ENCODE results near the gene SIDT2.
"Not testable (repeated sequence)": the region's sequence is repeated elsewhere in the genome, so short reads cannot be mapped to it uniquely, and the experiment has no call there.

SIDT2 gene

DNA sequence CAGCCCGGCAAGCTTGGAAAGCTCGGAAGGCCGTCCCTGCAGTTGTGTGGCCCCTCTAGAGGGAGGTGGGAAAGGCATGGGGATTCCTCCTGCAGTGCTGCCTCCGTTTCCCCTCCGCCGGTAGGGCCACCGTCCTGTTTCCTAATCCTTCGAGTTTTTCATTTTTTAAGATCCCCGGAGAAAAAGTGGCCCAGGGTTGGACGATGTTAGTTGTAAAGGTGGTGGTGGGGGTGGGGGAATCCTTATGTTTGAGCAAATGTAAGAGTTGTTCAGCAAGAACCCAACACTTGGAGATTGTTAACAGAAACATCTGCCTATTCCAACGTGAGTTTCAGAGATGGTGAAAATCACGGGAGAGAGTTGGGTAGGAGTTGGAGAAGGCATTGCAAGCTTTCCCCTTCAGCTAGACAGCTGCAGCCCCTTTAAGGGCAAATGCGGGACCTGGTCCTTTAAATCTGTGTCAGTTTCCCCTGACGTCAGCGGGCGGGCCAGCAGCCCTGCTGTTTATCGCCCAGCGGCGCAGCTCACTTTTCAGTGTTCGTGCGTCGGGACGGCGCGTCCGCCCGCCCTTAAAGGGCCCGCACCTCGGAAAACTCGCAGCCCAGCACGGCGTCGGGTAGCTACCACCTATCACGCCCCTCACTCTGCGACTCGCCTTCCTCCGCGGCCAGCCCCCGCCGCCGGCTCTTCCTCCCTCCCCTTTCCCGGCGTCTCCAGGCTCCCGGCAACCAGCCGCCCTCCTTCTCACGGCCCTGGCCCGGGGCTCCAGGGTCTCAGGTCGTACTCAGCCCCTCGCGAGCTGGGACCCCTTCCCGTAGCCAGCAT lies at the start of gene SIDT2:
Gene SIDT2 (plus strand): TSS at position 534 of the 825 bp plus-strand sequence. CDS start 521 bp downstream, outside the sequence.
- DNase-seq = peak; percentile 90

DNA sequence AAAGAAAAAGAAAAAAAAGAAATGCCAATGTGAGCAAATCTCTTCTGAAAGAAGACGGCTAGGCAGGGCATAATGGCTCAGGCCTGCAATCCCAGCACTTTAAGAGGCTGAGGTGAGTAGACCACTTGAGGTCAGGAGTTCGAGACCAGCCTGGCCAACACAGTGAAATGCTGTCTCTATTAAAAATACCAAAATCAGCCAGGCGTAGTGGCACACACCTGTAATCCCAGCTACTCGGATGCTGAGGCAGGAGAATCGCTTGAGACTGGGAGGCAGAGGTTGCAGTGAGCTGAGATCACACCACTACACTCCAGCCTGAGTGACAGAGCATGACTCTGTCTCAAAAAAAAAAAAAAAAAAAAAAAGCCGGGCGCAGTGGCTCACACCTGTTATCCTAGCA lies 48.1 kb upstream of the SIDT2 start:
- not testable (repeated sequence) for DNase-seq

DNA sequence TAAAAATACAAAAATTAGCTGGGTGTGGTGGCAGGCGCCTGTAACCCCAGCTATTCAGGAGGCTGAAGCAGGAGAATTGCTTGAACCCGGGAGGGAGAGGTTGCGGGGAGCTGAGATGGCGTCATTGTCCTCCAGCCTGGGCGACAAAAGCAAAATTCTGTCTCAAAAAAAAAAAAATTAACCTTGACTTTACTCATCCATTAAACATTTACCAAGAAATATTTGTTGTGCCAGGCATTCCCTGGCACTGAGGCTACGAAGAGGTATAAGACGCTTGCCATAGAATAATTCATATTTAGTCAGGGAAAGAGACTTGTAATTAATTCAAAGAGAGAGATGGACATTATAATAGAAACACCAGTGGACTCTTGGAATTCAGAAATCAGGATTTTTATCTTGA lies 47.7 kb upstream of the SIDT2 start:
- DNase-seq = no peak

DNA sequence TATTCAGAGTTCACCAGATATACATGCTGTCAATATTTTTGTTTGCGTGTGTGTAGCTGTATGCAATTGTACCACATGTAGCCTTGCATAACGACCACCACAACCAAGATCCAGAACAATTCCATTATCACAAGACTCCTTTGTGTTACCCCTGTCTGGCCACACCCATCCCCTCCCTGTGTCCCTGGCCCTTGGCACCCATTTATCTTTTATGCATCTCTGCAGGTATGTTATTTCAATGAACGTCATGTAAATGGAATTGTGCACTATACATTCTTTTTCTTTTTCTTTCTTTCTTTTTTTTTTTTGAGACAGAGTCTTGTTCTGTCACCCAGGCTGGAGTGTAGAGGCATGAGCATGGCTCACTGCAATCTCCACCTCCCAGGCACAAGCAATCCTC lies 44.1 kb upstream of the SIDT2 start:
- DNase-seq = no peak

DNA sequence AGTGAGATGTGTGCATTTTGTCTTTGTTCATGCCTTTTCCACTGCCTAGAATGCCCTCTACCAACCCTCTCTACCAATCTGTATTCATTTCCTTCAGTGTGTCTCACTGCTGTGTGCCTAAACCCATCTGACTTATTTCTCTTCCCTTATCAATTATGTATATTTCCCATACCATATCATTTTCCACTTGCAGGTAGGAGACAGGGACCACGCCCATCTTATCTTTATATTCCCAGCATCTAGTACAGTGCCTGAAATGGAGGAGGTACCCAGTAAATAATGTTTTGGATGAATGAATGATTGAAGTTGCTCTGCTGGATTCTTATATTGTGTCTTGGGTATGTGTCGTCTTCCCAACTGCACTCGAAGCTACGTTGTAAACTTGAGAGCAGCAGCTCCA lies 43.6 kb upstream of the SIDT2 start:
- DNase-seq = not testable (repeated sequence)

DNA sequence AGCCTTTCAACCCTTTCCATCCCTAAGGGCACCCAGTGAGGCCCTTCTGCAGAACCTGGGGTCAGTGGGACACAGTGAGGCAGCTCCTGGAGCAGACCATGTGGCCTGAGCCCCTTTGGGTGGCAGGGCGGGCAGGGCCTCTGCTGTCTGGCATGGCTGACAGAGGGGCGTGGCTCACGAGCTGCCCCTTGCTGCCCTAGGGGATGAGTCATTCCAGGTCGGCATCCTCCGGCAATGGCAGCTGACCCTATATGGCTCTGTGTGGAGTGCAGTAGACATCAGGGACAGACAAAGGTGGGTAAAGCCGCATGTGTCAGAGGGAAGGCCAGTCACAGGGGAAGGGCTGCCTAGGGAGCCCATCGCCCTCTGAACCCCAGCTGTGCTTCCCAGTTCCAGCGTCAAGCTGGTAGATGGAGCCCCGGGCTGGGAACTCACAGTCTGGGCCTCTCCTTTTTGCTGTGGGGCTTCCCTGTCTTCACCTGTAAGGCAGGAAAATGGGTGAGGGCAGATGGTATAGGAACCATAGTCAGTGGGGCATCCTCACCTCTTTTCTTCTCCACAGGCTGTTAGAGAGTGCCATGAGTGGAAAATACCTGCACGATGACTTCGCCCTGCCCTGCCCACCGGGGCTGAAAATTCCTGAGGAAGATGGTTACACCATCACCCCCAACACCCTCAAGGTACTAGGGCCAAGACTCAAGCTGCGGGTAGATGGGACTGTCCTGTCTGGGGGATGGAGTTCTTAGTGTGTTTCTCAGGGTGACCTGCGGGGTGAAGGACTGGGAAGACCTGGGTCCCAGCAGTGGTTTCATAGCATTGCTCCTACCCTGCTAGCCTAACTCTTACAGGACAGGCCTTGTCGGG lies 41.1 kb upstream of the SIDT2 start:
- DNase-seq = not testable (repeated sequence)

DNA sequence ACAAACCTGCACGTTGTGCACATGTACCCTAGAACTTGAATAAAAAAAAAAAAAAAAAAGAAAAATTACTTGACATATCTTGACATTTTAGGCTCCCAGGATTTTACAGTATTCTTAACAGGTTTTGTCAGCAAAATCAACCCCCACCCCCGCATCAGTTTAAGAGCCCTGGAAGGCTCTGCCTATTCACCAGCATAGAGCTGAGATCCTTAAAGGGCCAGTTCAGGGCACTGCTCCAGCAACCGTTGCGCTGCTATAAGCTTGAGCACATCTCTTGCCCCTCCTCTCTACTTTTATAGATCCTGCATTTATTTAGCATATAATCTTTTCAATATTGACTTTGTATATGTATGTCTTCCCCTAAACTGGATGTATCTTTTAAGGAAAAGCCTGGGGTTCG lies 35.2 kb upstream of the SIDT2 start:
- peak; percentile 19 for DNase-seq

DNA sequence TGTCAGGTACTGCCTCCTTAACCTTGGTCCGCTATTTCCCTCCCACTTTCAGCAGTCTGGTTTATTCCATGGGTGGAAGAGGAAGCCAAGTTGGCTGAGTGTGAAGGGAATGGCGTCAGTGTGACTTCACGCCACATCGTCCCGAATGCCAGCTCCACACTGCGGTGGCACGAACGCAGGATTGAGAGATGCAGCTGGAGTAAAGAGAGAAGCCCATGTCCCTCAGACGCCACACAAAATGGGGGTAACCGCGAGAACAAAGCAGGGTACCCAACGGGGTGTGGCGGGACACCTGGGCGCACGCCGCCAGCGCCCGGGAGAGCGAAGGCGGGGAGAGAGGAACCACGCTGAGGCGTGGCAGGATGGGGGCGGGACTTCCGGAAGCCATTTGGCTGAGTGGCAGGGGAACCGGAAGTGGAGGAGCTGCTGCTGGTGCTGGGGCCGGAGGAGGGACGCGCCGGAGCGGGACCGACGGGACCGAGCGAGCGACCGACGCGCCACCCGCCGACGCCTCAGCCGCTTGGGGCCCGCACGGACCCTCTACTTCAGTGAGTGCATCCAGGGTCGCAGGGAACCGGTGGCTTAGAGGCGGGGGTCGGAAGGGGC lies 34.6 kb upstream of the SIDT2 start, which contains the start of gene PAFAH1B2:
Gene PAFAH1B2 (plus strand): TSS at position 417 of the 606 bp plus-strand sequence. CDS start 8,161 bp downstream, outside the sequence.
- DNase-seq = peak; percentile 95

DNA sequence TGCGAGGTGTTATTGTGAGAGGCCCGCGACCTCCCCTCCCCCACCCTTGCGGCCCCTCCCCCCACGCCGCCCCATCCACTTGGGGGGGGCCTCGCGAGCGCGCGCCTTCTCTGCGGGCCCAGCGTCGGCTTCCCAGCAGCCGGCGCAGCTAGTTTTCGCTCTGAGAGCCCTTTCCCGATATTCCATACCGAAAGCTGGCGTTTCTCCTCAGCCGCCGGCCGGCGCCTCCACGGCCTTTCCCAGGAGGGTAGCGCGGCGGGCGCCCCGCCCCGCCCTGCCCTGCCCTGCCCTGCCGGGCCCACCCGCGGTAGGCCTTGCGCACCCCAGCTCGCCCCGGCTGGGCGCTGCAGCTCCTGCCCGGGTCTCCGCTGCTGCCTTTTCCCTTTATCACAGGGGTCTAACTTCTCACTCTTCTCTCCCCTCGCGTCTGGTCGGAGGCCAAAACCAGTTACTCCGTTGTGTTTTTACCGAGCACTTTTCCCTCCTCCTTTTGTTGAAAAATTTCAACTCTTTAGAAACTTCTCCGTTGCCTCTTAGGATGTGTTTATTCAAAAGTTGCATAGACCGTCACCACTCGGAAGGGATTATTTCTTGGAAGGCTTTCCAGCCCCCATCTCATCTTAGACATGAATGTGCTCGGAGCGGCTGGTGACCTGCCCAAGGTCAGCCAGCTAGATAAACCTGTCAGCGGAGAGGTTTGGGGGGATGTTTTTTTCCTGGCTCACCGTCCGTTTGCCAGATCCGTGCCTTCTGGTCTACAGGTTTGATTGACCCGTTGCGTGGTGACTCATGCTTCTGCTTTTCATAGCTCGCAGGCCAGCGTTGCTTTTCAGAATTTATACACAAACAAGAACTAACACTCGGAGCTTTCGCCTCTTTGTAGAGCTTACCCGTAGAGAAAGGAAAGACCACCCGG lies 33.8 kb upstream of the SIDT2 start:
- peak; percentile 17 for DNase-seq

DNA sequence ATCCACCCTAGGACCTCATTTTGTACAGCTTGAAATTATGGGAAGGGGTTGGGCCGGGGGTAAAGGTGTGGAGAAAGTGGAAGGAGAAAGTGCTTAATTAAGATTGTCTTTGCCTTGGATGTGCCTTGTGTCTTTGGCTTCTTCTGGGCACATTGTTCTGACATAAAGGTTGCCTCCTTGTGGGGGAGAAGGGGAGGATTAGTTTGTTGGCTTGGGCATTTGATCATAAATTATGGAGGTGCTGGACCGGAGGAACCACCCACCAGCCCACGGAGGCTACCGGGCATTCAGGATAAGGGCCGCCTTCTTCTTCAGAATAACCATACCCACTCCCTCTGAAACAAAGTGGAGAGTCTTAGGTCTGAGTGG lies 33.2 kb upstream of the SIDT2 start:
- peak; percentile 35 for DNase-seq

DNA sequence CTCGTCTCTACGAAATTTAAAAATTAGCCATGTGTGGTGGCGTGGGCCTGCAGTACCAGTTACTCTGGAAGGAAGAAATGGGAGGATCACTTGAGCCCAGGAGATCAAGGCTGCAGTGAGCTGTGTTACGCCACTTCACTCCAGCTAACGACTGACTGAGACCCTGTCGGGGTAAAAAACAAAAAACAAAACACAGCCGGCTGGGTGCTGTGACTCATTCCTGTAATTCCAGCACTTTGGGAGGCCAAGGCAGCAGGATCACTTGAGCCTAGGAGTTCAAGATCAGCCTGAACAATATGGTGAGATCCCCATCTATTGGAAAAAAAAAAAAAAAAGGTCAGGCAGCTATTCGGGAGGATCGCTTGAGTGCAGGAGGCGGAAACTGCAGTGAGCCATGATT lies 32.0 kb upstream of the SIDT2 start:
- DNase-seq = no peak

DNA sequence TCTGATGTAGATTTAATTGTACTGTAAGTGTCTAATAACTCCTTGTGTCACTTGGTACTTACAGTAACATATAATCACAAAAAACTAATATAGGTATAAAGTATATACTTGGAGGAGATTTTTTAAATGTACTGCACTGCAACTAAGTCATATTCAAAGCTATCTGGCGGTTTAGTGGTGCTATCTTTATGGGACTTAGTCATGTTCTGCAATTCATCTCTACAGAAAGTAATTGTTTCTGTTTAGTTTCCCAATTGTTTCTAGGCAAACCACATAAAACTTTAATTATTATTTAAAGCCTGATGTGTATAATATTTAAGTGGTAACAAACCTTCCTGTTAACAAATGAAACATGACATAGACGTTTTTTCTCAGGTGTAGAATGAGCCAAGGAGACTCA lies 26.5 kb upstream of the SIDT2 start:
- no peak for DNase-seq

DNA sequence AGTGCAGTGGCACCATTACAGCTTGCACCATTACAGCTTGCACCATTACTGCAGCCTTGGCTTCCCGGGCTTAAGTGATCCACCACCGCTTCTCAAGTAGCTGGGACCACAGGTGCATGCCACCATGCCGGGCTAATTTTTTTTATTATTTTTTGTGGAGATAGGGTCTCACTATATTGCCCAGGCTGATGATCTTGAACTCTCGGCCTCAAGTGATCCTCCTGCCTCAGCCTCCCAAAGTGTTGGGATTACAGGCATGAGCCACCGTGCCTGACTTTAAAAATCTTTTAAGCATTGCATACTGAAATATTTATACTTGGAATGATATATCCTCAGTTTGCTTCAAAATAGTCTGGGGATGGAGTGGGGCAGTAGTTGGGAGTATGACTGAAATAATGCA lies 24.1 kb upstream of the SIDT2 start:
- no peak for DNase-seq

DNA sequence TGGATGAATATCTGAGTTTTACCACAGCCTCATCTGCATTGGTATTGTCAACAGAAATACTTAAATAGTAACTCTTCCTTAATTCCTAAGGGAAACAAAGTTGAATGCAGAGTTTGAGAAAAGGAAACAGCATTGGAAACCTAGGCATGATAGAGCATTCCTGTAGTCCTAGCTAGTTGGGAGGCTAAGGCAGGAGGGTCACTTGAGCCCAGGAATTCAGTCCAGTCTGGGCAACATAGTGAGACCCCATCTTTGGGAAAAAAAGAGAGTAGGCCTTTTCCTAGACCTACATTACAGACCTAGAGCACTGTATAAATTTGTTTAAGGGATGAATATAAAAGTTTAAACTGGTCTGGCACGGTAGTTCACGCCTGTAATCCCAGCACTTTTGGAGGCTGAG lies 21.0 kb upstream of the SIDT2 start:
- DNase-seq = no peak

DNA sequence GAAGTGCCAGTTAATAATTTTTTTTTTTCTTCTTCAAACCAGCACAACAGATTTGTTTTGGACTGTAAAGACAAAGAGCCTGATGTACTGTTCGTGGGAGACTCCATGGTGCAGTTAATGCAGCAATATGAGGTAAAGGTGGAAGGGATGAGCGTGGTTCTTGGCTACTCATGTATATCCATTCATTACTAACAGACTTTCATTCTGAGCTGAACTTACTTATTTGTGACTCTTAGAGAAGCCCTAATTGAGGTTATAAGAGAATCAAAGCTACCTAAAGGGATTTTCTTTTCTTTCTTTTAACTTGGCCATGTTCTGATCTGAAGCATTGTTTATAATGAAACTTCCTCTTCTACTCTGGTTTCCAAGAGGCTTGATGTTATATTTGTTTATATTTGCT lies 18.7 kb upstream of the SIDT2 start:
- DNase-seq = no peak

DNA sequence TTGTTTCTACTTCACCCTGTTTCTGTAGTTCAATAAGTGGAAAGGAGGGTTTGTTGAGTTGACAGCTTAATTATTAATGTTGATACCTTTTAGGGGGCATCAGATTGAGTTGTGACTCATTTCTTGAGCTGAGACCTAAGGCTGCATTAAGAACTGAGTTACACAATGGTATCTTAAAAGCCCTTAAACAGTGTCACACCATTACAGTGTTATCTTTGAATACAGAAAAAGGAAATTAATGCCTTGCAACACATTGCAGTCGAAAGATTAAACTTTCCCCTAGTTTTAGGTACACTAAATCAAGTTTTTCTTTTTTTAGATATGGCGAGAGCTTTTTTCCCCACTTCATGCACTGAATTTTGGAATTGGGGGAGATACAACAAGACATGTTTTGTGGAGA lies 17.7 kb upstream of the SIDT2 start:
- no peak for DNase-seq

DNA sequence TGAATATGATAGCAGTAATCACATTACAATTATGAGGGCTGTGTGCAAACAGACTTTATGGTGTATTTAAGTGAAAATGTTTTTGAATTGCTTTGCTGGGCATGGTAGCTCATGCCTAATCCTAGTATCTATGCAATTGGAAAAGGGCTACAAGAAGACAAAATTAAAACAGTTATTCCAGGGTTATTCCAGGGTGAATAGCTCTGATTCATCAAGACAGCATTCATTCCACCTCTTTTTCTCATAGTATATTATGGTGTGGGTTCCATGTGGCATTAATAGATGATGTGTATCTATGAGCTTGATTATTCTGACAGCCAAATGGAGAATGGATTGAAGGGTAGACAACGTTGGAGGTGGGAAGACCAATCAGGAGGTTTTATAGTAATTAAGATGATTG lies 12.1 kb upstream of the SIDT2 start:
- DNase-seq = no peak

DNA sequence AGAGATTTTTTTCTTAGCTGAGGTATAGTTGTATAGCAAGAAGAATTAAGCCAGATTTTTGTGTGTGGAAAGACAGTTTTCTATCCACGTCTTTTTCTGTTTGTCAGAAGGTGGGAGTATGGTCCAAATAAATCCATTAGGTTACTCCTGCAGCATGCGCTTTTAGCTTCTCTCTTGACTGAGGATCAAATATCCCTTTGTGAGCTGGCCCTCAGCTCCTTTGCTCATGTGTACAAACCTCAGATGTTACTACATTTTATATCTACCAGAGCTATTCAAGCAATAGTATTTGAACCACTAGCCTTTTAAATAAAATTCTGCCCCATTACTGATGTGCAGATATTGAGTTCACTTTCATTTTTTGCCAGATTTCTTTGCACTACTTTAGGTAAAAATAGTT lies 8.8 kb upstream of the SIDT2 start:
- no peak for DNase-seq

DNA sequence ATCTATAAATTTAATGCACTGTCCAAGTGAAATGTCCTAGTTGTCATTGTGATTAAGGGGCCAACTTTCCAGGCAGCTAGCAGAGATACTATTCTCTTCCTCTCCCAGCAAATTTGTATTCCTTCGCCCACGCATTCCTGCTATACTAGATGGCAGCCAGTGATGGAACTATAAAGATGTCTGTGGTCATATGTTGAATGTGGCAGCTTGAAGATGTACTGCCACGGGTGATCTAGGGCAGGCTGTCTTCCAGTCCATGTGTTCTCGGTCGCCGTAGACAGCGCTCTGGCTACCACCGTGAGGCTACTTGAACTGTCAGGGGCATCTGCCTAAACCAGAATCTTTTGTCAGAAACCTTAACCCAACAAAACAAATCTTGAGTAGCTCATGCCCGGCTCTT lies 8.3 kb upstream of the SIDT2 start:
- DNase-seq = no peak

DNA sequence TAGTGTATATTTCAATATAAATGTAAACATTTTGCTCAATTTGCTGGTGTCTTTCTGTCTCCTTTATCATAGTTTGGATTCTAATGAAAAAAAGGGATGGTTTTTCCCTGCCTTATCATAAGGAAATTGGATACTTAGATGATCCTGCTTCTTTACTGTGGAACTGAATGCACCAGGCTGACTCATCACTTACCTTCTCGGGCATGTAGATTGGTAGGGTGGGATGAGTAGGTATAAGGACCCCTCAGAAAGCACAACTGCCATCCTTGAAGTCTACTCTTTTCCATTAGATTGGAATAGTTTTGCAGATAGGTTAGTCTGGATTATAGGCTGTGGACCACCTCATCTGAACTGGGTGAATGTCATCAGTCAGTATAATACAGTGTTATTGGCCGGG lies 7.5 kb upstream of the SIDT2 start:
- DNase-seq = no peak

DNA sequence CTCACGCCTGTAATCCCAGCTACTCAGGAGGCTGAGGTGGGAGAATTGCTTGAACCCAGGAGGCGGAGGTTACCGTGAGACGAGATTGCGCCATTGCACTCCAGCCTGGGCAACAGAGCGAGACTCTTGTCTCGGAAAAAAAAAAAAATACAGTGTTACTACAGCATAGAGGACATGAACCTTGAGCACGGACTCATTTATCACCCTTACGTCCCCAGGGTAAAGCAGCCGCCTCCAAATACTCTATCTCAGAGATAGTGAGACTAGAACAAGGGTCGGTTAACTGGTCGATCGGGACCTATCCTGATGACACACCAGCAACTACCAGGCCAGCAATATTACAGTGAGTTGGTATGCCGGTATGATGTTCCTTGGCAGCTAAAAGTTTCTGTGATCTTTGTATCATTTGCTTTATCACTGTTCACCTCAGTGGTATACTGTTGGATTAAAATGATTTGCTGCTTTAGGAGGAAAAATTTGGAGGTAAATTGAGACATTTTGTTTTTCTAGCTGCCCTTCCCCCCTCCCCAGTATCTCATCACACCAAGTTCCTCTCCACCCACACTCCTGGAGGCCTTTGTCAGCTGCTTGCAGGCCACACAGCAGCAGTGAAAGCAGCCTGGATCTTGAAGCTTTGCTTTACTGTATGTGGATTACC lies 7.0 kb upstream of the SIDT2 start:
- no peak for DNase-seq
